ENCODE results near the gene PHACTR1.

PHACTR1 gene

DNA sequence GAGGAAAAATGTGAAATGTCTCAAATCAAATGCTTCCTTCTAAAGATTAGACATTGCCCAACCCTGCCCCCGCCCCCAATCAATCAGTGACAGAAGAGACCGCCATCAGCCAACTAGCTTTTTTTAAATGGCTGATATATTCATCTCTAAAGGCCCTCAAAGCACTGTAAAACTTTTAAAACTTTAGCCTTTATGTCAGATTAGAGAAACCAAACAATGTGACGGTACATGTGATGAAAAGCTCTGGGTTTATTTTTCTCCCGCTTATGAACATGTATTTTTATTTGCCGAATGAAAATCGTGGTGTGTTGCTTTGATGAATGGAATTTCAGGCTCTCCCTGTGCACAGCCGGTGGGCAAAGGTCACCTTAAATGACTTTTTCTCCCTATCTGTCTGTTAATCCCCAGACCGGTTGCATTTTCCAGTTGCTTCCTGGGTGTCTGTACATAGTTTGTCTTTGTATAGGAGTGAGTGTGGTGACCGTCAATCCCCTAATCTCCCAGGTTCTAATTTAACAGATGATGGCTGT is 573.3 kb downstream of the PHACTR1 start:
- no peak for DNase-seq (ENCODE audit: low spot score)

GRCh38 chr6:13290335-13290734 is 573.8 kb downstream of the PHACTR1 start:
- DNase-seq (ENCODE audit: low spot score), result no peak

- no peak for DNase-seq (ENCODE audit: low spot score)
Measured at GRCh38 chr6:13292774-13293173, 576.2 kb downstream of the PHACTR1 start.

GRCh38 chr6:13294499-13295069 is 578.0 kb downstream of the PHACTR1 start:
- DNase-seq (ENCODE audit: low spot score), result no peak

DNA sequence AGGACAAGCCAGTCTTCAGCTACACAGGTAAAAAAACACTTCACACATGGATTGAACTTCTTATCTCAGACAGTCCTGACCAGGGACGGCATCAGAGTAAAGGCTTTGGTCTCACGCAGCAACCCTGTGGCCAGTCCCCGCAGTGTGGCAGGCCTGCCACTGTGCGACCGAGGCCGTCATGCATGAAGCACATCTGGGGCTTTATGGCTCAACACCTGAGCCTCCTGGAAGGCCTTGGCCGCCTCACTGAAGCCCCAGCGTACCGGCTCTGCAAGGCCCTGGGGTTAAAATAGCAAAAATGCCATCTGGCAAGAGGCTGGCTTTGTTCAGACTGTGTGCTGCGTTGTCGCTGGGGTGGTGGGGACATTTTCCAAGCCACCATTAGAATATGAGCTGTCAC is 579.0 kb downstream of the PHACTR1 start:
- DNase-seq (ENCODE audit: low spot score), result no peak

DNA sequence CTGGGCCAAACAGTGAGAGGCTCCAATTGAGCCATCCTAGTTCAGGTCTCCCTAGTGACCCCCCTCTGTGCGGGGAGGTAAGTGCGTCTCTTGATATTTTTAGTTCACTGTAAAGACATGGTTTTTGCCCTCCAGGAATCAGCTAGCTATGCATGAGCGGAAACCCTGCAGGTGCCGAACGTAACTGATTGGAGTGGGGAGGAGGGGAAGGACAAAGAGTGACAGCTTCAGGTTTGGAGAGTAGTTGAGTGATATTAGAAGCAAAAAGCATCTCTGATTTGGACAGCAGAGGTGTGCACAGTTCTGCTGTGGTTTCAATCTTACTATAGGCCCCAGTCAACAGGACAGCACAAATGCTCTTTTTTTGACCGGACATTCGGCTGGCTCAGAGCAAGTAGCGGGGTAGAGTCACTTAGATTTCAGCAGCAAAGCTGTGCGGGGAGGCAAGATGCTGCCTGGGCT is 580.0 kb downstream of the PHACTR1 start:
- no peak for DNase-seq (ENCODE audit: low spot score)

GRCh38 chr6:13297391-13297790 is 580.8 kb downstream of the PHACTR1 start:
- no peak for DNase-seq (ENCODE audit: low spot score)

DNA sequence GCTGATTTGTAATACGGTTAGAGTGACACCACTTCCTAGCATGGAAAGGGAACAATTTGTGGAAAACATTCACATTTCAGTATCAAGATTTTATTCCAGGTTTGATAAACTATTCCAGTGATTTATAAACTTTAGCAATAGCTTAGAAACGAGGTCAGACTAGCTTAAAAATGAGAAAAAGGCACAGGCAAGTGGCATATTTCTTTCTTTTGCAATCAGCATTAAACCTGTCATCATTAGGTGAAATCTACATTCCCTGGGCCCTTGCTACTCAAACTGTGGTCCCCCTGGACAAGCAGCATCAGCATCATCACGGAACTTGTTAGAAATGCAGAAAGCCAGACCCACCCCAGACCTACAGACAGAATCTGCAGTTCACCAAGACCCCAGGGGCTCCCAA is 581.9 kb downstream of the PHACTR1 start:
- DNase-seq (ENCODE audit: low spot score), result no peak

DNA sequence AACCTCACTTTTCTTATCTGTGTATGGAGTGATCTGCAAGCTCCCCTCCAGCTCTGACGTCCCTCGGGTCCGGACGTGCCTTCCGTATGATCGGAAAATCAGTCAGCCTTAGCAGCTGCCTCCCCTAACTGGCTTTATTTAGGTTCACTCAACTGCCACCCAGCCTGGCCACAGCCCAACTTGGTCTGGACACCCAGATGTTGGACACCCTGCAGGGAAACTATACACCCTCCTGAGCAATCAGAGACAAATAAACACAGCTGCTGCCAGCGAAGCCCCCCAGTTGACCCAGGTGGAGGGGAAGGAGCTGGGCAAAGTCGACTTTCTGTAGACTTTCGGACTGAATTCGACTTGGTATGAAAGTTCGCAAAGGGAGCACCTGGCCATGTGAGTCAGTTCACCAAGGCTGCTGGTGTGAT is 582.8 kb downstream of the PHACTR1 start:
- DNase-seq (ENCODE audit: low spot score), result no peak

GRCh38 chr6:13299918-13300317 is 583.4 kb downstream of the PHACTR1 start:
- no peak for DNase-seq (ENCODE audit: low spot score)

DNA sequence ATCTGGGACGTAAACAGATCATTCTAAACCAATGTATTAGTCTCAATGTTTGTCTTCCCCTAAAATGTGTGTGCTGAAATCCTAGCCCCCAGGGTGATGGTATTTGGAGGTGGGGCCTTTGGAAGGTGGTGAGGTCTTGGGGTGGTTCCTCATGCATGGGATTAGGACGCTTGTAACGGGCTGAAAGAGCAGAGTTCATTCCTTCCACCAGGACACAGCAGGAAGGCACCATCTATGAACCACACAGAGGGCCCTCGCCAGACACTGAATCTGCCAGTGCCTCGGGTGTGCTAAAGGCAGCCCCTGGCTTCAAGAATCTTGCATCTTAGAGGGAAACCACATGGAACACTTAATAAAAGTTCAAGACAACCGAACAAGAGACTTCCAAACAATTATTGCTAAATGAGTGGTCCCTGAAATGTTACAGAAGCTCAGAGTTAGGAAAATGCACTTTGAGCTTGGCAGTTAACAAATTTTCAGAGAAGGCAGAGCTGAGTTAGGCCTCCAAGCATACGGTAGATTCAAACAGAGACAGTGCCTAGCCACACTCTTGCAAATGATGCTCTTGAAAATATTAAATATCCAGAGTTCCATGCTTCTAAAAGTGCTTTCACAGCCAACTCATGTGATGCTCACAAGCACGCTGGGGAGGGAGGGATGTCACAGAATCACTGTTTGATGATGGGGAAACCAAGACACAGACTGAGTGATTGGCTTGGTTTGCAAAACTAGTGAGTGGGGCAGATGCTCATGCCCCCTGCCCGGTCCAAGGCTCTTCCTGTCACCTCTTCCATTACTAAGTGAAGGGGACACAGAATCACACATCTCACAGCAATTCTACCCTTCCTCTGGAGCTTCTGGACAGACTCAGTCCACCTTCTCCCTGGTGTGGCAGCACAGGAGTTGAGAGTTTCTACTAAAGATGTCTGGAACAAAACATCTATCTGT is 584.4 kb downstream of the PHACTR1 start:
- no peak for DNase-seq (ENCODE audit: low spot score)

GRCh38 chr6:13302291-13302690 is 585.7 kb downstream of the PHACTR1 start:
- no peak for DNase-seq (ENCODE audit: low spot score)

GRCh38 chr6:13302751-13303667 is 586.4 kb downstream of the PHACTR1 start:
- peak; percentile 91 for DNase-seq (ENCODE audit: low spot score)

DNA sequence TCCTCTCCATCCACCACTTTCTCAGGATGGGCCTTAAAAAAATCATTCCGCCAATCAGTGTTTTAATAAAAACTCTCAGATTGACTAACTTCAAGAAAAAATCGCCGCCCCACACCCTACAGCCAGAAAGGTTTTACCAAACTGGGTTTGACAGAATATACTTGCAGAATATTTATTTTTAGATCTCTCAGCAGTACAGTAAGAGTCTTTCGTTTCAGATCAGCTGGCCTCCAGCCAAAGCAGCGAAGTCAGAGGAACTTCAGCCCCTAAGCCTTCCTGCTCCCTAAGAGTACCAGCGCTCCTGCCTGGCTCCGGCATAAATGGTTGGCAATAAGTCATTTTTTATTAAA is 587.1 kb downstream of the PHACTR1 start:
- DNase-seq (ENCODE audit: low spot score), result peak; percentile 59

GRCh38 chr6:13304101-13304500 is 587.5 kb downstream of the PHACTR1 start:
- no peak for DNase-seq (ENCODE audit: low spot score)

DNA sequence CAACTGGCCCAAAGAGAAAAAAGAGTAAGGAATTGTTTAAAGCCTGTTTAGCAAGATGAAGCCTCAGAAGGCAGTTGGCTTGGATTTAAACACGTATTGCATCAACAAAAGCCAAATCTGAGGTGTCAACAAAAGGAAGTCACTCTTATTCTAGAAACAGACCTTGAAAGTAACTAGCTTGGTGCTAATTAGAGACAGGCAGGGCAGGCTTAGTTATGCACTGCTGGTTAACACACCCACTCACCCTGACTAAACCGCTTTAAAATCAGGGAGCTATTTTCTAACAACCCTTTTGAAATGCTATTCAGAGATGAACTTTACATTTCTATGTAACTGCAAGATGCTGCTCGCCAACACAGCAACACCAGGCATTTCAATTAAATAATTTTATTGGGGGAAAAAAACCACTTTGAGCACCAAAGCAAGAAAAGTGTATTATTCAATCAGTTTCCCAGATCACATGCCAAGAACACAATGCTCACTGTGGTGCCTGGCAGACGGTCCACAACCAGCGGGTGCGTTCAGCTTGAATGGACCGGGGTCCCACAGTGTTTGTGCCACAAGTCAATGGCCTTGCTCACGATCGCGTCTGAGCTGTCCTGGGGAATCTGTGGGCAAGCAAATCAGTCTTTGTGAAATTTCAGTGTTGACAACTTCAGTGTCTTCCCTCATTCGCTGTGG is 588.2 kb downstream of the PHACTR1 start:
- DNase-seq (ENCODE audit: low spot score), result no peak

DNA sequence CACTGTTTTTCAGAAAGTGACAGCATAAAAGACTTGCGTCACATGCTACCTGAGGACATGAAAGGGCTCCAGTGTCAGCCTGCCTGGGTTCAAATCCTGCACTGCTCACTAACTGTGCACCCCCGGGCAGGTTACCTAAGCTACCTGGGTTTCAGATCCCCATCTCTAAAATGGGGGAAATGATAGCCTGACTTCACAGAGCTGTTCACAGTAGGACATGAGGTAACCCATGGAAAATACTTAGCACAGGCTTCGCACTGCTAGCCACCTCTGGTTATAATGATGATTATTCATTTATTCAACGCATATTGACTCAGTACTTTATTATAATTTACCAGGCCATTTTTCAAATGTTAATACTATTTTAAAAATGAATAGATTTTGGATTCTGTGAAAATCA is 588.7 kb downstream of the PHACTR1 start:
- no peak for DNase-seq (ENCODE audit: low spot score)

DNA sequence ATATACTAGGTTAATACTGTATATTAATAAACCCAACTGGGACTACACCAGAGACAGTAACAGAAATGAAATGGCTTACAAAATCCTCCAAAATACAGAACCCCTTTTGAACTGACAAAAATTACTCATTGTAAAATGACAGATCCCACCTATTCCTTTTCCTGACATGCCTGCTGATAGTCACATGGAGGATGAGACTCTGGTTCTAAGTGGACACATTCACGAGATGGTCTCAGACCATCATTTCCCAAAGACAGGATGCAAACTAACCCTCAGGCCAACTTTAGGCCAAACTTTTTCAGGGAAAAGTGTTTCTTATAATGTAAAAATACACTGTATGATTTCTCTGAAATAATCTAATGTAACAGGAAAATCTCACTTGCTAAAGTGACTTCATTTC is 589.2 kb downstream of the PHACTR1 start:
- no peak for DNase-seq (ENCODE audit: low spot score)

DNA sequence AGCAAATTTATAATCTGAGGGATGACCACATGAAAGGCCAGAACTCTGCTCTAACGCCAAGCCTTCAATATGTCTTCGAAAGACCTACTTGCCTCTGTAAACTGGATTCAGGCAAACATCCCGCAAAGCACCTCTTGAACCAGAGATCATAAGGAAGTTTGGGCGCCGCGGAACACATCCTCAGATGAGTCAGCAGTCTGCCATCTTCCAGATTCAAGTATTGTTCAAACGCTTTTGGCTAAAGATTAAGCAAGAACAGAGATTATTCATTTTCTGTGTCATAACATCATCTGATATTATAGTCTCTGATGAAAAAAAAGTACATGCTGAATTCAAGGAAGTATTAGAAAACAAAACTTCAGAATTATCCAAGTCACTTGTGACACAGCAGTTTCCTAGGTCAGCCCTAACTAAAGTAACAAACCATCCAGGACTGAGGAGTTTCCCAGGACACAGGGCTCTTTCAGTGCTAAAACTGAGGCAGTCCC is 591.0 kb downstream of the PHACTR1 start:
- no peak for DNase-seq (ENCODE audit: low spot score)

GRCh38 chr6:13308332-13308731 is 591.8 kb downstream of the PHACTR1 start:
- no peak for DNase-seq (ENCODE audit: low spot score)

- no peak for DNase-seq (ENCODE audit: low spot score)
Measured at GRCh38 chr6:13311155-13311554, 594.6 kb downstream of the PHACTR1 start.
